Inflammatory macrophage treated with lipopolysaccharide for 1 hour (primary cell): Measurements from ENCODE around the gene SMIM10L2A.
"Not testable (repeated sequence)": the region's sequence is repeated elsewhere in the genome, so short reads cannot be mapped to it uniquely, and the experiment has no call there.

Experiments used
- DNase-seq, 2 donors: peaks; one replicate each; pipeline ENCODE4 v3.0.0-alpha.2; 2020 to 2022

The SMIM10L2A gene

GRCh38 chrX:135461756-135462155 lies 40.0 kb downstream of the SMIM10L2A start:
- not testable (repeated sequence) for DNase-seq

GRCh38 chrX:135463937-135464336 lies 42.2 kb downstream of the SMIM10L2A start:
- DNase-seq = peak; percentile 1 to 4

- no peak for DNase-seq
Measured at GRCh38 chrX:135476378-135476777, 54.6 kb downstream of the SMIM10L2A start.

GRCh38 chrX:135477576-135477975 lies 55.8 kb downstream of the SMIM10L2A start:
- peak; percentile 11 to 18 for DNase-seq
